HepG2 (cell line): ENCODE results near the gene PCNT. TPM values are rescaled to one million over a fixed set of nuclear protein-coding genes. Genes with fewer than 3 reads are reported as not detected.
A peak's percentile ranks its signal among the peaks of the same experiment; 100 is the strongest.

Source experiments
- PHF5A ChIP-seq: IDR thresholded peaks from one replicate; pipeline ENCODE4 v1.6.1; 2018; ENCODE audit warnings: low read depth, missing genetic modification reagents; ENCODE audit not compliant: unreplicated experiment
- TGIF2 ChIP-seq: IDR thresholded peaks from 2 replicates; pipeline ENCODE4 v1.6.1; 2016; ENCODE audit warnings: control low read depth, missing compliant biosample characterization
- UBTF ChIP-seq: sonication (generic); formaldehyde crosslinking; IDR thresholded peaks from 2 replicates; pipeline ENCODE4 v1.4.0; 2020; ENCODE audit warnings: mild to moderate bottlenecking, missing genetic modification reagents
- ZHX2 ChIP-seq, 2 experiments: sonication (generic) in 1 of 2; formaldehyde crosslinking in 1 of 2; IDR thresholded peaks; 2 replicates each; pipeline versions ENCODE4 v1.6.1 to v1.9.0; 2014 to 2022; ENCODE audit warnings: antibody characterized with exemption in 1 of 2, borderline replicate concordance in 1 of 2, inconsistent platforms in 1 of 2, low read depth in 1 of 2, missing genetic modification reagents in 1 of 2
- ZNF468 ChIP-seq: sonication (generic); formaldehyde crosslinking; IDR thresholded peaks from 2 replicates; pipeline ENCODE4 v1.8.0; 2022; ENCODE audit warnings: mild to moderate bottlenecking, moderate library complexity, missing genetic modification reagents
- ZNF549 ChIP-seq: sonication (generic); formaldehyde crosslinking; IDR thresholded peaks from 2 replicates; pipeline ENCODE4 v1.5.0; 2020; ENCODE audit warnings: missing genetic modification reagents
- polyA plus RNA-seq, 8 experiments: library from polyadenylated mRNA; depleted of rRNA in 3 of 8; stranded (reverse) in 7 of 8; unstranded in 1 of 8; fragments of >200 nt; fragmentation: Illumina TruSeq in 4 of 8; extraction: Trizol in 4 of 8; gene quantifications; 2 replicates each; pipeline versions ENCODE4 v1.2.1 to v1.2.3, GENCODE V29; 2011 to 2016; ENCODE audit warnings: low read depth in 4 of 8, missing spikeins in 1 of 8, mixed read lengths in 1 of 8; ENCODE audit not compliant: insufficient read depth in 1 of 8
- total RNA-seq, 5 experiments: library from RNA; depleted of rRNA; stranded (reverse); fragments of >200 nt; fragmentation: Illumina TruSeq; extraction: Trizol; gene quantifications; 2 replicates each; pipeline ENCODE4 v1.2.3, GENCODE V29; 2016; ENCODE audit warnings: low read depth in 1 of 5
- TF ChIP-seq, protein P1 (sequence below): sonication (generic); formaldehyde crosslinking; IDR thresholded peaks from 2 replicates; pipeline ENCODE4 v1.4.0; 2020; ENCODE audit warnings: missing genetic modification reagents, mild to moderate bottlenecking, borderline replicate concordance
- TF ChIP-seq, protein P2 (sequence below): sonication (generic); formaldehyde crosslinking; IDR thresholded peaks from 2 replicates; pipeline ENCODE4 v1.4.0; 2020; ENCODE audit warnings: missing genetic modification reagents

The PCNT gene
- total and polyA plus RNA-seq, 2 of the 13 experiments (the other 11 are each of a cell fraction or from before 2014, with no cell fraction given) = 5.6 to 12.4 TPM

DNA sequence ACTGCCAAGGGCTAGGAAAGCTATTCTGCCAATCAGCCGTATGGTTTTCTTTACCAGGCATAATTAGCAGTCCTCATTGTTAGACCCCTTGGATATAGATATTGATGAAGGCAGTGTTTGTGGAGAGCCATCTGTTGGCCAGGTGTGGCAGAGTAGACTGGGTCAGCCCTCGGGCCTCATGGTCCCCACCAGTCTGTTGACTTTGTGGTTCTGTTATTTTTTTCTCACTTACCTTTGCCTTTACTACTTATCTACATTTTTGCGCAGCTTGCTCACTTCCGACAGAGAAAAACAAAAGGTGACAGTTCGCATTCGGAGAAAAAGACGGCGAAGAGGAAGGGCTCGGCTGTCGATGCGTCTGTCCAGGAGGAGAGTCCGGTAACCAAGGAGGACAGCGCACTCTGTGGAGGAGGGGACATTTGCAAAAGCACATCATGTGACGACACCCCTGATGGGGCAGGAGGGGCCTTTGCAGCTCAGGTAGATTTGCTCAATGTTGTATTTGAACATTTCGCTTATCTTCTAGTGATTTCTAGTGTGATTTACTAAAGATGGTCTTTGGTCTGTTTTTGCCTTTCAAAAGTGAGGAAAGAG is 2.3 kb downstream of the PCNT start (continued):
- TF ChIP-seq ZHX2 (IDR thresholded peaks at IDR 0.05; ENCODE audit: low read depth) (no peak), ZHX2 (CRISPR knock-in tag; IDR thresholded peaks at IDR 0.05; ENCODE audit: borderline replicate concordance) (no peak), UBTF (CRISPR knock-in tag) (no peak), TGIF2 (CRISPR knock-in tag) (0 out of 2 replicates have a peak, but pooled peaks have one; percentile 48), ZNF468 (no peak), PHF5A (CRISPR knock-in tag) (no peak), ZNF549 (no peak)
- TF ChIP-seq, protein P1, sequence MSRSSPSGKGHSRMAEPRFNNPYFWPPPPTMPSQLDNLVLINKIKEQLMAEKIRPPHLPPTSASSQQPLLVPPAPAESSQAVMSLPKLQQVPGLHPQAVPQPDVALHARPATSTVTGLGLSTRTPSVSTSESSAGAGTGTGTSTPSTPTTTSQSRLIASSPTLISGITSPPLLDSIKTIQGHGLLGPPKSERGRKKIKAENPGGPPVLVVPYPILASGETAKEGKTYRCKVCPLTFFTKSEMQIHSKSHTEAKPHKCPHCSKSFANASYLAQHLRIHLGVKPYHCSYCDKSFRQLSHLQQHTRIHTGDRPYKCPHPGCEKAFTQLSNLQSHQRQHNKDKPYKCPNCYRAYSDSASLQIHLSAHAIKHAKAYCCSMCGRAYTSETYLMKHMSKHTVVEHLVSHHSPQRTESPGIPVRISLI (CRISPR knock-in tag) = peak; percentile 31; the same call in 1 of the 2 replicates
- TF ChIP-seq, protein P2, sequence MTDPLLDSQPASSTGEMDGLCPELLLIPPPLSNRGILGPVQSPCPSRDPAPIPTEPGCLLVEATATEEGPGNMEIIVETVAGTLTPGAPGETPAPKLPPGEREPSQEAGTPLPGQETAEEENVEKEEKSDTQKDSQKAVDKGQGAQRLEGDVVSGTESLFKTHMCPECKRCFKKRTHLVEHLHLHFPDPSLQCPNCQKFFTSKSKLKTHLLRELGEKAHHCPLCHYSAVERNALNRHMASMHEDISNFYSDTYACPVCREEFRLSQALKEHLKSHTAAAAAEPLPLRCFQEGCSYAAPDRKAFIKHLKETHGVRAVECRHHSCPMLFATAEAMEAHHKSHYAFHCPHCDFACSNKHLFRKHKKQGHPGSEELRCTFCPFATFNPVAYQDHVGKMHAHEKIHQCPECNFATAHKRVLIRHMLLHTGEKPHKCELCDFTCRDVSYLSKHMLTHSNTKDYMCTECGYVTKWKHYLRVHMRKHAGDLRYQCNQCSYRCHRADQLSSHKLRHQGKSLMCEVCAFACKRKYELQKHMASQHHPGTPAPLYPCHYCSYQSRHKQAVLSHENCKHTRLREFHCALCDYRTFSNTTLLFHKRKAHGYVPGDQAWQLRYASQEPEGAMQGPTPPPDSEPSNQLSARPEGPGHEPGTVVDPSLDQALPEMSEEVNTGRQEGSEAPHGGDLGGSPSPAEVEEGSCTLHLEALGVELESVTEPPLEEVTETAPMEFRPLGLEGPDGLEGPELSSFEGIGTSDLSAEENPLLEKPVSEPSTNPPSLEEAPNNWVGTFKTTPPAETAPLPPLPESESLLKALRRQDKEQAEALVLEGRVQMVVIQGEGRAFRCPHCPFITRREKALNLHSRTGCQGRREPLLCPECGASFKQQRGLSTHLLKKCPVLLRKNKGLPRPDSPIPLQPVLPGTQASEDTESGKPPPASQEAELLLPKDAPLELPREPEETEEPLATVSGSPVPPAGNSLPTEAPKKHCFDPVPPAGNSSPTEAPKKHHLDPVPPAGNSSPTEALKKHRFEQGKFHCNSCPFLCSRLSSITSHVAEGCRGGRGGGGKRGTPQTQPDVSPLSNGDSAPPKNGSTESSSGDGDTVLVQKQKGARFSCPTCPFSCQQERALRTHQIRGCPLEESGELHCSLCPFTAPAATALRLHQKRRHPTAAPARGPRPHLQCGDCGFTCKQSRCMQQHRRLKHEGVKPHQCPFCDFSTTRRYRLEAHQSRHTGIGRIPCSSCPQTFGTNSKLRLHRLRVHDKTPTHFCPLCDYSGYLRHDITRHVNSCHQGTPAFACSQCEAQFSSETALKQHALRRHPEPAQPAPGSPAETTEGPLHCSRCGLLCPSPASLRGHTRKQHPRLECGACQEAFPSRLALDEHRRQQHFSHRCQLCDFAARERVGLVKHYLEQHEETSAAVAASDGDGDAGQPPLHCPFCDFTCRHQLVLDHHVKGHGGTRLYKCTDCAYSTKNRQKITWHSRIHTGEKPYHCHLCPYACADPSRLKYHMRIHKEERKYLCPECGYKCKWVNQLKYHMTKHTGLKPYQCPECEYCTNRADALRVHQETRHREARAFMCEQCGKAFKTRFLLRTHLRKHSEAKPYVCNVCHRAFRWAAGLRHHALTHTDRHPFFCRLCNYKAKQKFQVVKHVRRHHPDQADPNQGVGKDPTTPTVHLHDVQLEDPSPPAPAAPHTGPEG (CRISPR knock-in tag) = peak; percentile 62; the same call in 1 of the 2 replicates
